GM19452 (cell line): ENCODE measurements around the gene RNF10.
"Not testable (repeated sequence)": the region's sequence is repeated elsewhere in the genome, so short reads cannot be mapped to it uniquely, and the experiment has no call there.

Source experiments
- ATAC-seq: cut with Tn5 transposase; IDR thresholded peaks from one replicate; pipeline ENCODE4 v1.9.1; 2021; ENCODE audit not compliant: unreplicated experiment

RNF10 gene

DNA sequence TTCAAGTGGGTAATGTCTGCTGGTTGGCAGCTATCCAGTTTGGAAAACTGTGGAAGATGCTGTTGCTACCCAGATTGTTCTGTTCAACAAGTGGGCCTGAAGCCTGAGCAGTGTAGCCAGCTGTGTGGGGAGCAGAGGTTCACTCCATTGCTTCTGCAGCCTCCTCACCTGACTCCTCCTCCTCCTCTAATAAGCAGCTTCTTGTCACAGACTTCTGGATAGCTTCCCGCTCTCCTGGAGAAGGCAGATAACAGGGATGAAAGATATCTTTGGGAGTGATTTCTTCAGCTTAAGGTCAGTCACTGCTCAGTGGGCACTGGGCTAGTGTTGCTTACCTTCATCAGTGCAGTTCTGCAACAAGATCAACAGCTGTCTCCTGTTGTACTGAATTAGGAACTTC, 45.0 kb downstream of the RNF10 start:
- ATAC-seq: no peak

- ATAC-seq: peak; percentile 90
These were observed 46.9 kb downstream of the RNF10 start, which contains the start of gene POP5 for GRCh38 chr12:120580787-120581723. Gene POP5, minus strand, starts transcription at chr12:120581402. Its CDS starts 40 bp downstream, at chr12:120581362.

DNA sequence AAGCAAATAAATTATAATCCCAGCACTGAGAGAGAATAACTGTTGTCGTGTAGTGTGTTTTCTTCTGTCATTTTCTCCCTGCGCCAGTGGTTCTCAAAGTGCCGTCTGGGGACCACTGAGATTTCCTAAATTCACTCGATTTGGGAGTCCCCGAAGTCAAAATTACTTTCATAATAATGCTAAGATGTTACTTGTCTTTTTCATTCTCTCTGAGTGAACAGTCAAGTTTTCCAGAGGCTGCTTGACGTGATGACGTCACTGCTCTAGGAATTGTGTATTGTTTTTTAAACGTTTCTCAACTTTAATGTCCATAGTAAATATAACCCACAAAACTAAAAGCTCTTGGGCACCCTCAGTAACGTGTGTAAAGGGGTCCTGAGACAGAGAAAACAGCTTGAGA, 47.8 kb downstream of the RNF10 start:
- ATAC-seq: no peak

GRCh38 chr12:120583478-120584030, 49.4 kb downstream of the RNF10 start:
- no peak for ATAC-seq

- ATAC-seq: no peak
These were observed 50.4 kb downstream of the RNF10 start for GRCh38 chr12:120584343-120585149.

- ATAC-seq: no peak
These were observed 52.0 kb downstream of the RNF10 start for GRCh38 chr12:120586206-120586605.

DNA sequence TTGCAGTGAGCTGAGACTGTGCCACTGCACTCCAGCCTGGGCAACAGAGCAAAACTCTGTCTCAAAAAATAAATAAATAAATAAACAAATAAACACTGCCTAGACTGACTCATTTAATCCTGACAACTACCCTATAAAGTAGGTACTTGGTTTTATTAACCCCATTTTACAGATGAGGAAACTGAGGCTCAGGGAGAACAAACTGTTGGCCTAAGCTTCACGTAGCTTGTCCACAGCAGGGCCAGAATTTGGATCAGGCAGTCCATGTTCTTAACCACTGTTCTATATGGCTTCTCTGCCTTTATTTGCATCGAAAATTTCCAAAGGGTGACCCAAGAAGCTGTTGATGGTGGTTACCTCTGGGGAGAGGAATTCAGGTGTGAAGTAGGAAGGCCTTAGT, 52.7 kb downstream of the RNF10 start:
- ATAC-seq: no peak

DNA sequence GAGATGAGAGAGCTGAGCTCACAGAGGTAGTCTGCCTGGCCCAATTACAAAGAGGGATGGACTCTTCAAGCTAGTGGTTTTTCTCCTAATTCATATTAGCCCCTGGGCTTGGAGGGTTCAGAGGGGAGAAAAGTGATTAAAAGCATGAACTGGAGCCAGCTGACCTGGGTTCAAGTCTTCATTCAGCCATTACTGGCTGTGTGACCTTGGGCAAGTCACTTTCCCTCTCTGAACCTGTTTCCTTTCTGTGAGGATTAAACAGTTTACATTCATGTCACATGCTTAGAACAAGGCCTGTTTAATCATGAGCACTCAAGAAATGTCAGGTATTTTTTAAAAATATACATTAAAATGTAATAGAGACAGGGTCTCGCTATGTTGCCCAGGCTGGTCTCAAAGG, 54.2 kb downstream of the RNF10 start:
- no peak for ATAC-seq

DNA sequence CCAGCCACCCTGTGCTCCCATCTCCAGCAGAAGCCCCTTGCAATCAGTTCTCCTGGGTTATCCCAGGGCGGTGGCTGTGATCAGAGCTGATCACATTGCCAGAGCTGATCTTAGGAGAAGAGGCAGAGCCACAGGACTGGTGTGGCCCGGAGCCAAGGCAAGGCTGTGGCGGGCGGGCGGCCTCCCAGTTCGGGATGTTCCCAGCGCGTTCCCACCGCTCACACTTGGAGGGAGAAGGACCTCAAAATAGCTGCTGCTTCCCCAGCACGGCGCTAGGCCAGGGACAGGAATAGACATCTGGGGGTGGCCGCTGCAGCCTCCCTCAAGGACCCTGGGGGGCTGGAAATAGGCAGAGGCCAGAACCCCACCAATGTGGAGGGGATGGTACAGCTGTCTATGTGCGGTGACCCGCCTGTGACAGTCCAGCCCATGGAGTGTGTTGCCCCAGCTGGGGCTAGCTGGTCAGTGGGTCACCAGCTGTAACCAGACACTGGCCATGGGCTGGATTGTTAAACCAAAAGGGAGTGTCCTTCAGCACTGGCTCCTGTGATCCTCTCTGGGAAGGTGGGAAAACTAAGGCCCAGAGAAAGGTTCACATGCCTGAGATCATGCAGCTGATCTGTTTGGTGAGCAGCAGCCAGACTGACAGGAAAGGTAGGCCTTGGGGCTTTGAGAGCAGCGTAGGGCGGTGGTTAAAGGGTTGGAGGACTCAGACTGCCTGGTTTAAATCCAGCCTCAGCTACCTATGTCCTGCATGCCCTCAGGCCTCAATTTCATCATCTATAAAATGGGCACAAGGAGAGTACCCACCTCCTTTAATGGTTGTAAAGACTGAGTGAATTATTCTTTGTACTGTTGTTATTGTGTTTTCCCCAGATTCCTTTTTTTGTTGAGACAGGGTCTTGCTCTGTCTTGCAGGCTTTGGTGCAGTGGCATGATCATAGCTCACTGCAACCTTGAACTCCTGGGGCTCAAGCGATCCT, 55.1 kb downstream of the RNF10 start:
- ATAC-seq: no peak

DNA sequence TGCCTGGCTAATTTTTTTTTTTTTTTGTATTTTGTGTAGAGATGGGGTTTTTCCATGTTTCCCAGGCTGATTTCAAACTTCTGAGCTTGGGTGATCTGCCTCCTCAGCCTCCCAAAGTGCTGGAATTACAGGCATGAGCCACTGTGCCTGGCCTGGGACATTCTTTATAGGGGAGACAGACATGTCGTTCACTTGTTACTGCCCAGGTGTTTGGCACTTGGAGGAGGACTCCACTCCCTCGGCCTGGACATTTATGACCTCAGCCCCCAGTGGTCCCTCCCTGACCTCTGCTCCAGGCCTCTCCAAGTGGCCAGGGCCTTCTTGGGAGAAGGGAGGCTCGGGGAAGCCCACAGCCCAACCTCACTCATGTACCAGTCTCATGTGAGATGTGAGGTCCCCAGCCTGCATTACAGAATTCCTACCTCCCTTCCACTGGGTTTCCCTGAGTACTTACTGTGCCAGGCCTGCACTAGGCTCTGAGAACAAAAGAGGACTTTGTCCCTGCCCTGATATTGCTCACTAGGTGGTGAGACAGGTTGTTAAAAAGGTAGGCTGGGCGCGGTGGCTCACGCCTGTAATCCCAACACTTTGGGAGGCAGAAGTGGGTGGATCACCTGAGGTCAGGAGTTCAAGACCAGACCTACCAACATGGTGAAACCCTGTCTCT, 56.7 kb downstream of the RNF10 start:
- ATAC-seq: no peak

- ATAC-seq: no peak
These were observed 58.2 kb downstream of the RNF10 start for GRCh38 chr12:120592121-120593049.

DNA sequence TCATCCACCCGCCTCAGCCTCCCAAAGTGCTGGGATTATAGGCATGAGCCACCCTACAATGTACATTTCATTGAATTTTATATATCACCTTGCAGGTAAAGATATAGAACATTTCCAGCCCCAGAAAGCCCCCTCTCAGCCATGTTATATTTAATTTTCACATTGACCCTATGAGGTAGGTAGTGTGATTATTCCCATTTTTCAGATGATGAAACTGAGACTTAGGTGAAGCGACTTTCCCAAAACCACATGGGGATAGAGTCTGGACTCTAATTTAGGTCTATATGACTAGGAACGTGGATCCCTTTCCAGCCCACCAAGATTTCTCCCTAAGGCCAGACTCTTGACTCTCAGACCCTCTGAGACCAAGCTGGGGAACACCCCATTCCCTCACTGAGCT, 62.7 kb downstream of the RNF10 start:
- ATAC-seq: no peak

- ATAC-seq: no peak
These were observed 63.7 kb downstream of the RNF10 start for GRCh38 chr12:120597861-120598260.

DNA sequence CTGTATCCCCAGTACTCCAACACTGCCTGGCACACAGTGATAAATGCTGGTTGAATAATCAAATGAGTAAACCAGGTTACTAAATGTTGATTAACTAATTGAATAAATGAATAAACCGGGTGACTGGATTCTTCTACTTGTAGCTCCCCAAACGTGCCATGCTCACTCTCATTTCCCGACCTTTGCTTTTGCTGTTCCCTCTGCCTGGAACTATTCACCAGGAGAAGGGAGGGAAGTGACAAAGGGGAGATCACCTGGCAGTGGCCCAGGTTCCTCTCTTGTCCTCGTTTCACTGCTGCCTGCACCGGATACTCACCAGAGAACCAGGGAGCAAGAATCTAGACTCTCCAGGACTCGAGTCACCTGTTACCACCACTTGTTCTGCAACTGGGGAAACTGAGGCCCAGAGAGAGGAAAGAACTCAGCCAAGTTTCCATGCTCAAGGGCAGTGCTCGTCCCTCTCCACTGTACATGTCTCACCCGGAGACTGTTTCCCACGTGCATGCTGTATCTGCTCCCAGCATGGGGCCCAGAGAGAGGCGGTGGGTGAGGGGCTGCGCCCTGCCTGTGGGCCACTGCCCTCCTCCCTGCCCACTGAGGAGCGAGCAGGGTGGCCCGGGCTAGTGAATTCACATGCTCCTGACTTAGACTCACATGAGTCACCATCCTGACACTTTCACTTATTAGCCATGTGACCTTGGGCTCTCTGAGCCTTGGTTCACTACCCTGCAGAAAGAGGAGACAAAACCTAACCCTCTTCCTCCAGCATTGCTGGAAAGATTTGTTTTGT, 64.7 kb downstream of the RNF10 start:
- ATAC-seq: no peak

DNA sequence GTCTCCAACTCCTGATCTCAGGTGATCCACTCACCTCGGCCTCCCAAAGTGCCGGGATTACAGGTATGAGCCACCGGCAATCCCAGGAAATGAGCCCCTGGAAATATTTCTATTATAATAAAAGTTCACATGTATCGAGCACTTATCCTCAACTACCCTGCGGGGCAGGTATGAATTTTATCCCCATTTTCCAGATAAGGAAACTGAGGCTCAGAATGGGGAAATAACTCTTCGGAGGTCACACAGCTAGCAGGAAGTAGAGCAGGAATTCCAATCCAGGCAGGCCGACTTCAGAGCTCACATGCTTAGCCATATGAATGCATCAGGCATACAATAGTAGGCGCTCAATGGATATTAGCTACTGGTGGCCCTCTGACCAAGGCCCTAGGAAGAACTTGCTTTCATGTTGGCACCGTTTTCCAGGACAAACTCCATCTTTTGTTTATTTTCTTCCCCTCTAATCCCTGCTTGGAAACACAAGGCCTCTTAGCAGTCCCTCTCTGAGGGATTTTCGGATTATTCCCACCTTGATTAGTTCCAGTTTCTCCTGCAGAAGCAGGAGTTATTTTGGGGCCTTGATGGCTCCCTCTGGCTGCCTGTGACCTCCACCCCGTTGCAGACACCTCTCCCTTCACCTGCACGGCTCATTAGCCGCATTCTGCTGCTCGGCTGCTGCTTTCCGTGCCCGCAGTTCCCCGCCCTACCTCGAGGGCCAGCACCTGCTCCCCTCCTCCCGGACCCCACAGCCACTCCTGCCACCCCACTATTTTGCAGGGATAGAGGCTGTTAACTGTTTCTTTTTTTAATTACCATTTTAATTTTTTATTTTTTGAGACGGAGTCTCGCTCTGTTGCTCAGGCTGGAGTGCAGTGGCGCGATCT, 65.8 kb downstream of the RNF10 start:
- no peak for ATAC-seq

DNA sequence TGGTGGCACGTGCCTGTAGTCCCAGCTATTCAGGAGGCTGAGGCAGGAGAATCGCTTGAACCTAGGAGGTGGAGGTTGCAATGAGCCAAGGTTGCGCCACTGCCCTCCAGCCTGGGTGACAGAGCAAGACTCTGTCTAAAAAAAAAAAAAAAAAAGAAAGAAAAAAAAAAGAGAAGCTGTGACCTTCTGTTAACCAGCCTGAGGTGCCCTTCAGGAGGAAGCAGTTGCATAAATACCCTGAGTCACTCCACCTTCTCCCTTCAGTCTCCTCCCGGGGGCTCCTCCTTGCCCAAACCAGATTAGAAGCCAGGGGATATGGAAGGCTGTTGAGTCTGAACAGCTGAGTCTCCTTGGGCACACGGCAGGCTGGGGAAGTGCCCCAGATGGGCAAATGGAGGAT, 68.3 kb downstream of the RNF10 start:
- not testable (repeated sequence) for ATAC-seq

DNA sequence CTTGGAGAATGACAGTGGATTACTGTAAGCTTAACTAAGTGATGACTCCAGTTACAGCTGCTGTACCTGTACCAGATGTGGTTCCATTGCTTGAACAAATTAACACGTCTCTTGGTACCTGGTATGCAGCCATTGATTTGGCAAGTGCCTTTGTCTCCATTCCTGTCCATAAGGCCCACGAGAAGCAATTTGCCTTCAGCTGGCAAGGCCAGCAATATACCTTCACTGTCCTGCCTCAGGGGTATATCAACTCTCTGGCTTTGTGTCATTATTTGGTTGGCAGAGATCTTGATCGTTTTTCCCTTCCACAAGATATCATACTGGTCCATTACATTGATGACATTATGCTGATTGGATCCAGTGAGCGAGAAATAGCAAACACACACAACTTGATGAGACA, 76.4 kb downstream of the RNF10 start:
- no peak for ATAC-seq
